Measurements from ENCODE around the gene GPR4. TPM values are rescaled to one million over a fixed set of nuclear protein-coding genes. Genes with fewer than 3 reads are reported as not detected.

GPR4 gene
- total and polyA plus RNA-seq, 2 of the 8 experiments (the other 6 are each of a cell fraction or from before 2014, with no cell fraction given): 0.19 to 0.39 TPM

GRCh38 chr19:45613926-45614725 is 12.1 kb upstream of the GPR4 start:
- no peak overlapping the region for H2BK15ac ChIP-seq (ENCODE audit: low read length)
- H3K56ac ChIP-seq (replicated peaks; ENCODE audit: insufficient read length, low read depth, low read length): no peak overlapping the region
- H3K4ac ChIP-seq (replicated peaks; ENCODE audit: insufficient read length, low read depth, low read length): no peak overlapping the region
- H4K20me1 ChIP-seq (replicated peaks in 1 of 2; ENCODE audit: control insufficient read depth in 1 of 2, insufficient read depth in 2 of 2, low read length in 2 of 2): no peaks in the 10 kb centered on the region
- ChIA-PET POLR2A (ENCODE audit: partially characterized antibody) (interaction anchor here (1.1 to 7.1 kb wide), 6 partner anchors 8 to 78 kb away, joined by 3 to 119 read pairs (median 16); partner anchors contain the start of gene SNRPD2), CTCF (ENCODE audit: partially characterized antibody) (interaction anchor here (0.5 to 5.6 kb wide), 7 partner anchors 10 to 1045 kb away, joined by 3 to 67 read pairs (median 3); no protein-coding TSS in a partner anchor)
- peaks cover 2 to 19% (median 4%) of the 10 kb centered on the region in 4 experiments for H3K36me3 ChIP-seq (ENCODE audit: control insufficient read depth in 2 of 4, insufficient read depth in 4 of 4, low read length in 3 of 4)
- H2BK12ac ChIP-seq (ENCODE audit: low read depth, low read length): 0 out of 2 replicates have a peak overlapping the region, but pooled peaks have one; percentile 23
- no peak overlapping the region for H3K23ac ChIP-seq (ENCODE audit: insufficient read length)
- no peak overlapping the region for H3K9ac ChIP-seq (replicated peaks in 1 of 4; ENCODE audit: extremely low read depth in 1 of 4, low read depth in 3 of 4, low read length in 3 of 4)
- H2BK120ac ChIP-seq (replicated peaks; ENCODE audit: low read depth, low read length): no peak overlapping the region
- peak overlapping the region; percentile 66; the same call in 1 of the 2 replicates for H2BK5ac ChIP-seq (ENCODE audit: low read depth, low read length)
- H3K18ac ChIP-seq (ENCODE audit: extremely low read depth, low read length): no peak overlapping the region
- no peak overlapping the region for H3K14ac ChIP-seq (ENCODE audit: insufficient read length)
- H3K4me3 ChIP-seq (ENCODE audit: extremely low read depth in 1 of 4, insufficient read depth in 2 of 4, low read depth in 3 of 4, low read length in 4 of 4): no peak overlapping the region
- no peak overlapping the region for H2AFZ ChIP-seq (ENCODE audit: low read length)
- 92% methylated on average over 10 of the region's 10 CpGs; no CpG with 5 or more reads in 1 of the 2 experiments for WGBS, 2 experiments (ENCODE audit: extremely low coverage in 1 of 2, insufficient coverage in 1 of 2, insufficient read length in 1 of 2, insufficient replicate concordance in 2 of 2, low coverage in 1 of 2, low lambda C conversion rate in 2 of 2, missing lambda C conversion rate in 1 of 2)
- no peak overlapping the region for H4K91ac ChIP-seq (replicated peaks; ENCODE audit: insufficient read length, low read length)
- H3K23me2 ChIP-seq (ENCODE audit: low read depth, low read length): peaks cover 7% of the 10 kb centered on the region; the same call in 1 of the 2 replicates
- H3K27ac ChIP-seq (ENCODE audit: low read depth, low read length): no peak overlapping the region
- no peak overlapping the region; a peak in 1 of 4 replicates for H3K4me2 ChIP-seq (ENCODE audit: insufficient read depth in 1 of 2, low read depth in 2 of 2, low read length in 2 of 2)
- 0 out of 2 replicates have a peak overlapping the region, but pooled peaks have one; percentile 39 for H2AK5ac ChIP-seq (ENCODE audit: low read depth, low read length)
- H2BK20ac ChIP-seq (ENCODE audit: low read length): no peak overlapping the region
- no peaks in the 10 kb centered on the region for H3K9me3 ChIP-seq (ENCODE audit: insufficient read depth in 2 of 2, low read depth in 1 of 2, low read length in 1 of 2)
- H3K4me1 ChIP-seq (replicated peaks in 1 of 4; ENCODE audit: control insufficient read depth in 3 of 4, insufficient read depth in 4 of 4, low read length in 3 of 4): peaks cover 0 to 6% (median 2%) of the 10 kb centered on the region in 4 experiments; a peak in 5 of 7 replicates
- no peaks in the 10 kb centered on the region for H3K79me2 ChIP-seq (ENCODE audit: control insufficient read depth in 1 of 2, insufficient read depth in 2 of 2, low read length in 2 of 2)
- H3K27me3 ChIP-seq (replicated peaks in 1 of 4; ENCODE audit: control insufficient read depth in 3 of 4, extremely low read depth in 1 of 4, insufficient read depth in 3 of 4, low read length in 3 of 4): no peaks in the 10 kb centered on the region
- DNase-seq (ENCODE audit: low read depth in 1 of 2, low spot score in 2 of 2) (no peak), FAIRE-seq (no peak)
- H4K5ac ChIP-seq (ENCODE audit: insufficient read length, low read depth, low read length): no peak overlapping the region
- no peak overlapping the region for H4K8ac ChIP-seq (ENCODE audit: extremely low read depth, insufficient read depth, low read length)
- no peaks in the 10 kb centered on the region for H3K79me1 ChIP-seq (ENCODE audit: low read depth, low read length)
- TF ChIP-seq BCL11A (IDR thresholded peaks at IDR 0.05; ENCODE audit: low read depth in 2 of 2, low read length in 2 of 2) (no peak), RFX5 (IDR thresholded peaks at IDR 0.05; ENCODE audit: borderline replicate concordance, low read depth, low read length) (no peak), E2F6 (IDR thresholded peaks at IDR 0.05) (no peak), PHF8 (conservative IDR thresholded peaks at IDR 0.05; ENCODE audit: low read depth, low read length) (no peak), TAF7 (optimal IDR thresholded peaks at IDR 0.05; ENCODE audit: borderline replicate concordance, low read depth, low read length) (no peak), ATF2 (IDR thresholded peaks at IDR 0.05; ENCODE audit: low read length) (no peak), SP1 (IDR thresholded peaks at IDR 0.05; ENCODE audit: low read depth, low read length) (no peak)
